HG03280 (cell line): ENCODE results near the gene DPY19L1.
"Not testable (repeated sequence)": the region's sequence is repeated elsewhere in the genome, so short reads cannot be mapped to it uniquely, and the experiment has no call there.

Experiments
- ATAC-seq: cut with Tn5 transposase; IDR thresholded peaks from one replicate; pipeline ENCODE4 v1.9.1; 2021; ENCODE audit warnings: mild to moderate bottlenecking, moderate library complexity; ENCODE audit not compliant: unreplicated experiment

DPY19L1 gene

GRCh38 chr7:34991938-34992840 is 45.1 kb downstream of the DPY19L1 start:
- peak; percentile 73 for ATAC-seq

- not testable (repeated sequence) for ATAC-seq
These were observed 48.7 kb downstream of the DPY19L1 start for GRCh38 chr7:34988442-34989125.

- not testable (repeated sequence) for ATAC-seq
These were observed 52.1 kb downstream of the DPY19L1 start for GRCh38 chr7:34985155-34985554.

GRCh38 chr7:34984140-34984539 is 53.1 kb downstream of the DPY19L1 start:
- not testable (repeated sequence) for ATAC-seq

GRCh38 chr7:34982371-34983019 is 54.8 kb downstream of the DPY19L1 start:
- ATAC-seq = no peak

GRCh38 chr7:34979124-34979523 is 58.2 kb downstream of the DPY19L1 start:
- not testable (repeated sequence) for ATAC-seq

- no peak for ATAC-seq
These were observed 63.9 kb downstream of the DPY19L1 start for GRCh38 chr7:34973400-34973760.

GRCh38 chr7:34972739-34973399 is 64.4 kb downstream of the DPY19L1 start:
- ATAC-seq = not testable (repeated sequence)

GRCh38 chr7:34967818-34968217 is 69.5 kb downstream of the DPY19L1 start:
- not testable (repeated sequence) for ATAC-seq

- ATAC-seq = not testable (repeated sequence)
These were observed 70.8 kb downstream of the DPY19L1 start for GRCh38 chr7:34966504-34966903.

GRCh38 chr7:34958021-34958420 is 79.3 kb downstream of the DPY19L1 start:
- ATAC-seq = no peak

- no peak for ATAC-seq
These were observed 84.5 kb downstream of the DPY19L1 start for GRCh38 chr7:34952822-34953221.

GRCh38 chr7:34949361-34949760 is 87.9 kb downstream of the DPY19L1 start:
- ATAC-seq = no peak

- ATAC-seq = not testable (repeated sequence)
These were observed 89.9 kb downstream of the DPY19L1 start for GRCh38 chr7:34947427-34947826.

- no peak for ATAC-seq
These were observed 90.8 kb downstream of the DPY19L1 start for GRCh38 chr7:34946486-34946885.

GRCh38 chr7:34945894-34946477 is 91.3 kb downstream of the DPY19L1 start:
- ATAC-seq = not testable (repeated sequence)

- no peak for ATAC-seq
These were observed 98.1 kb downstream of the DPY19L1 start for GRCh38 chr7:34939175-34939574.

GRCh38 chr7:34935735-34936165 is 101.5 kb downstream of the DPY19L1 start:
- ATAC-seq = not testable (repeated sequence)

- ATAC-seq = no peak
These were observed 105.5 kb downstream of the DPY19L1 start for GRCh38 chr7:34931739-34932138.

GRCh38 chr7:34929783-34930182 is 107.5 kb downstream of the DPY19L1 start:
- ATAC-seq = not testable (repeated sequence)
